Measurements from ENCODE around the gene UNC5CL.

UNC5CL gene

GRCh38 chr6:41062056-41062455, 23.0 kb upstream of the UNC5CL start:
- DNase-seq = no peak

GRCh38 chr6:41061196-41061726, 22.2 kb upstream of the UNC5CL start:
- DNase-seq = no peak

GRCh38 chr6:41059556-41059955, 20.5 kb upstream of the UNC5CL start:
- no peak for DNase-seq

DNA sequence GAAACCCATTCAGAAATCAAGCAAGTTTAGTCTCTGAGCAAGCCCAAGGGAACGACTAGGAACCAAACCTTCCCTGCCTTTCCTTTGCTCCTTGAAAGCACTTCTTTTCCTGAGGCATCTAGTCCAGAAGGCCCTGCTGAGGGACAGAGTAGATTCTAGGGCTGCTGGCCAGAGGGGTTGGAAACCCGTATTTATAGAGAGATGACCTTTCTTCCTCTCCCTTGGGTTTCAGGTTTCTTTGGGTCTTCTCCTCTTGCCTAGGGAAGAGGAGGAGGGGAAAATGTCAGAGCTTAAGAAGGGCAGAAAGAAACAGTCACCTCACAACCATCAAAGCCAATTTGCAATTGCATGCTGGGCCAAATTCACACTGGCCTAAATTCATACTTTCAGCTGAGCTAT, 19.8 kb upstream of the UNC5CL start:
- no peak for DNase-seq

- no peak for DNase-seq
Observed at GRCh38 chr6:41056768-41057490, 17.9 kb upstream of the UNC5CL start.

- no peak for DNase-seq
Observed at GRCh38 chr6:41055149-41055548, 16.1 kb upstream of the UNC5CL start.

GRCh38 chr6:41054511-41054910, 15.5 kb upstream of the UNC5CL start:
- DNase-seq = no peak

DNA sequence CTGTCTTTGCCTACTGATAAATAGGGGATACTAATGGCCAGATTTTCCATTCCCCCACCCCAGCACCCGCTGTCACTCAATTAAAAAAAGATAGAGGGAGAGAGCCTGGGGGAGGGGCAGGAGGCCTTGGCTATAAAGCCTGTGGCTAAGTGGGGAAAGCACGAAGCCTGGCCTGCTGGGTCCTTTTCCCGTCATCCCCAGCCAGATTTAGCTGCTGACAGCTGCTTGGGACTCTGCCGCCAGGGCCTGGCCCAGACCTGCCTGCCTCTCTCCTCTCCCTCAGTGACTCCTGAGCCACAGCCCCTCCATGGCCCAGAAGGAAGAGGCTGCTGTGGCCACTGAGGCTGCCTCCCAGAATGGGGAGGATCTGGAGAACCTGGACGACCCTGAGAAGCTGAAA, 14.0 kb upstream of the UNC5CL start, which contains the start of gene APOBEC2:
Gene APOBEC2 (plus strand): TSS at position 162 of the 400 bp plus-strand sequence. CDS start 146 bp downstream, at position 308.
- DNase-seq = no peak

- DNase-seq = no peak
Observed at GRCh38 chr6:41051873-41052272, 12.9 kb upstream of the UNC5CL start.

DNA sequence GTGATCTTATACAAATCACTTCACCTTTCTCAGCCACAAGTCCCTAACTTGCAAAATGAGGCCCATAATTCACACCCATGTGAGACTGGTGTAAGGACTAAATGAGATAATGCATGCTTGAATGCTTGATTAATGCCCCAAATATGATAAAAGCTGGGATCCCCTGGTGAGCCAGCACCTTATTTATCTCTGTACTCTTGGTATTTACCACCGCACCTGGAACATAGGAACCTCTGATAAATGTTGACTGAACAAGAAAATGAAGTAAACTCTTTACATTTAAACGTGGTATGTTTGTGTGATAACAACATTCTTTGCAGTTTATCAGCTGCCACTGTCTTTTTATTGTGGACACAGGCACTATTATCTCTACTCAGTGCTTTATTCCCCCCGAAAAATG, 11.5 kb upstream of the UNC5CL start:
- no peak for DNase-seq

DNA sequence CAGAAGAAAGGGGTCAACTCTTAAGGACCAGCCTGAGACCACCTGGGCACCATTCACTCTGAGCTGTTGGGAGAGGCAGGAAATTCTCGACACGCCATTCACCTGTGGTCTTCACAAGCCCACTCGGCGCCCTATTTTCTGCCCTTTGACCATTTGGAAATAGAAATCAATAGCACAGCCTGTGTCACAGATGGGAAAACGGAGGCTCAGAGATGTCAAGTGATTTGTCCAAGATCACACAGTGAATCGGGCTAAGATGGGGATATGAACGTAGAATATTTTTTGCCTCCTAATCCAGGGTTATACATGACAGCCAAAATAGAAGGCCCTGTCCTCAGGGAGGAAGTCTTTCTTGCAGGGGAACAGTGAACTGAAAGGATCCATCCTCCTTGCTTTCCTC, 10.9 kb upstream of the UNC5CL start:
- no peak for DNase-seq

GRCh38 chr6:41049521-41049920, 10.5 kb upstream of the UNC5CL start:
- DNase-seq = no peak

DNA sequence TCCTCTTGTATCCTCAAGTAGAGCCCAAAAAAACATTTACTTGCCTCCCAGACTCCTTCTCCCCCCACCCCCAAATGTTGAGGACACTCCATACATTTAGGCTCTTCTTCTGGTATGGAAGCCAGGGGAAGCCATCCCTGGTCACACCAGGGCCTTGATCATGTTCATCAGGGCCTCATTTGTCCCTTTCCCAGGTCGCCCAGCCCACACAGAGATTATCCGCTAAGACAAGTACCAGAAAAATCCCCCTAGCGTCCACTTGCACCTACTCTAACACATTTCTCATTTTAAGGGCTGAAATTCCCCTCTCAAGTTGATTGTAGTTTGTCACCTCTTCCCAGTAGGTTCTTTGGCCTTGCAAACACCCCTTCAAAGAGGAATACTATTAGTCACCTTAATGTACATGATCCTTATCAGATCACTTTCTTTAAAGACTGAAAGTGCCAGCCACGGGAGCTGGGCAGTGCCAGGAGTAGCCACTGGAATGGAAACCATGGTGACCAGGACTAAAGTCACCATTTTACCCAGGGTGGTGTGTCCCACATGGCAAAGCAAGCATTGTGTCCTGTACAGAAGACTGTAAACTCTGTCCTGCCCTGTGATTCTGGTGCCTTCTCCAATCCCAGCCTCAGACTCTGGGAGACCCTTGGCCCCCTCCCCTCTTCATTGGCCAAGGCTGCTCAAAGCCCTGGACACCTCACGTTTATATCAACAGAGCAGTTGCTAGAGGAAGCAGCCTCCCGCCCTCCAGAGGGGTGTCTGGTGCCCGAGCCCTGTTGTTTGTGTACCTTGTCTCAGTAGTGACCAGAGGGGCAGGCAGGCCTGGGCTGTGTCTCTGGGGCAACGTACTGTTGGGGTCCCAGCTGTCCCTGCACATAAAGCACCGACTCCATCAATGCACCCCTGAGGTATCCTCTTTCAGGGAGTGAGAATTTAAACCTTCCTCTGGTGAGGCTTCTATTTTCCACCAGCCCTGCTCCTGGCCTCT, 9.0 kb upstream of the UNC5CL start:
- no peak for DNase-seq

DNA sequence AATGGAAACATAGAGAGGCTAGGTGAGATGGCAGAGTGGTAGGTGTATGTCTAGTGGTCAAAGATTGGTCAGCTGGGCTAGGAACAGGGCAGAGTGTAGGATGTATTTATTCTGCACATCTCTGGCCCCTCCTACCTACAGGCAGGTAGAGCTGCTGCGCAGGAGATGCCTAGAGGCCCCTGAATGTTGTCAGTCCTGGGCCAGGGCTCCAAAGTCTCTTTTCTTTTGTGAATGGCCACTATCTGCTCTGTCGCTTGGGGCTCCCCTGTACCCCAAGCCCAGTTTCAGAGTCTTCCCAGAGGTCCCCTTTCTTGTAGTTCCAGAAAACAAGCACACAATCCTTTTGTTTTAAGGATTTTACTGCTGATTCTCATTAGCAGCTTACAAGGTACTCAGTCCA, 8.3 kb upstream of the UNC5CL start:
- DNase-seq = no peak

- no peak for DNase-seq
Observed at GRCh38 chr6:41046084-41046483, 7.1 kb upstream of the UNC5CL start.

DNA sequence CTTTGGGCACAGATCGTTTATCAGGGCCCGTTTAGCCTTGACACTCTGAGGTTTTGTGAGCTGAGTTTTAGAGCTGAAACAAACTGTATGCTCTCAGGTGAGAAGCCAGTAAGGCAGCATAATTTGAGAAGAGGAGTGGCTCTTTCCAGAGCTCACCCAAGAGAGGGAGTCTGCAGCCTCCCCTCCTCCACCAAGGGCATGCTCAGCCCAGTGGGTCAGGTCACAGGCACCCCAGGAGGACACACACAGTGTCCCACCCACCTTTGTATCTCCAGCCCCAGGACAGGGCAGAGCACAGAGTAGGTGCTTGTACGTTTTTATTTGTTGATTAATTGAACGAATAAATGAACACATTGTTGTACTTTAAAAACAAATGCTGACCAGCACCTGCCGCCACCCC, 6.6 kb upstream of the UNC5CL start:
- DNase-seq = no peak

DNA sequence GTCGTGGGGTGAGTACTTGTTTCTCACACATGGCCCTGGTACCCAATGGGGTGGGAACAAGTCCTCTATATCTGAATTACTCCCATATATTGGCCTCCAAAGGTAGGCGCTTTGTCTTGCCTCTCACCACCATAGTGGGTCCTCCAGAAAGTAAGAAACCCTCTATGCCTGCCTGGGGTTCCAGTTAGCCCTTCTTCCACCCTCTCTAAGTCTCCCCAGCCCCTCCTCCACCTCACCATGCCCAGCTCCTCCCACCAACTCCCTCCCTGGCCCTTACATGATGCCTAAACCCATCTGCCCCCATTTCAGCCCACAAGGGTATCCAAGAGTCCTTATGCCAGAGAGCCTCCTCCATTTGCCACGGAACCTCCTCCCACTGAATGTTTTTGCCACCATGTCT, 4.1 kb upstream of the UNC5CL start:
- DNase-seq = no peak

GRCh38 chr6:41042226-41043055, 3.4 kb upstream of the UNC5CL start, which contains the start of gene TSPO2:
Gene TSPO2 (plus strand): TSS chr6:41042467. CDS start chr6:41042986, 519 bp downstream.
- DNase-seq = no peak

- DNase-seq = no peak
Observed at GRCh38 chr6:41040940-41041536, 2.0 kb upstream of the UNC5CL start.

- DNase-seq = no peak
Observed at GRCh38 chr6:41040101-41040939, 1.3 kb upstream of the UNC5CL start.

DNA sequence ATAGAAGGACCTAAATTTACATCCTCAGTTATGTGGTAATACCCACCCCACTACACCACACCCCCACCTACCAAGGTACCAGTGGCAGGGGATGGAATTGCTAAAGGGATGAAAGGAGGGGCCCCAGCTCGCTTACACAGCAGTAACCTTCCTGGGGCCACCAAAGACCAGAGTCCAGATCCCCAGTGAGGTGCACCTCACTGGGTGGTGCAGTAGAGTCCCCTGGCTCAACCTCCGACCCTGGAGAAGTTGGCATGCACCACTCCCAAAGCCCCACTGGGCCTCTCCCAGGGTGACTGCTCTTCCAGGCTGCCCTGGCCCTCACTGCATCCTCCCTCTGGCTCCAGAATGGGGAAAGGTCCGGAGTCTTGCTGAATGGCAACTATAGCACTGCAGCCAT, 816 bp downstream of the UNC5CL start:
- no peak for DNase-seq

Data from hippocampal formation (tissue), 2 donors.